Hepatocyte (in vitro differentiated cells): ENCODE results near the gene OTOGL. TPM values are rescaled to one million over a fixed set of nuclear protein-coding genes. Genes with fewer than 3 reads are reported as not detected.

ENCODE experiments used
- DNase-seq: peaks from one replicate; pipeline ENCODE4 v3.0.0-alpha.2; 2016; ENCODE audit warnings: low spot score
- H2AFZ ChIP-seq: fragments of 200-600 bp; sonication (generic); 2 replicates; pipeline ENCODE4 v1.6.0; 2016; ENCODE audit warnings: antibody characterized with exemption, mild to moderate bottlenecking
- H3K27ac ChIP-seq: fragments of 200-600 bp; sonication (generic); 2 replicates; pipeline ENCODE4 v1.5.1; 2016; ENCODE audit warnings: mild to moderate bottlenecking
- H3K27me3 ChIP-seq: fragments of 200-600 bp; sonication (generic); 2 replicates; pipeline ENCODE4 v1.6.1; 2016
- H3K36me3 ChIP-seq: fragments of 200-600 bp; sonication (generic); replicated peaks from 2 replicates; pipeline ENCODE4 v1.5.1; 2016; ENCODE audit warnings: low read depth; ENCODE audit not compliant: insufficient read depth
- H3K4me1 ChIP-seq: fragments of 200-600 bp; sonication (generic); 2 replicates; pipeline ENCODE4 v1.5.1; 2016; ENCODE audit warnings: mild to moderate bottlenecking, moderate library complexity; ENCODE audit not compliant: insufficient read depth
- H3K4me2 ChIP-seq: fragments of 200-600 bp; sonication (generic); 2 replicates; pipeline ENCODE4 v1.6.0; 2016
- H3K4me3 ChIP-seq: fragments of 200-600 bp; sonication (generic); 2 replicates; pipeline ENCODE4 v1.5.1; 2016; ENCODE audit warnings: mild to moderate bottlenecking
- H3K79me2 ChIP-seq: fragments of 200-600 bp; sonication (generic); 2 replicates; pipeline ENCODE4 v1.6.0; 2017; ENCODE audit warnings: mild to moderate bottlenecking
- H3K9me2 ChIP-seq: fragments of 200-600 bp; sonication (generic); replicated peaks from 2 replicates; pipeline ENCODE4 v1.6.0; 2017; ENCODE audit warnings: mild to moderate bottlenecking; ENCODE audit not compliant: insufficient read depth
- H3K9me3 ChIP-seq: fragments of 200-600 bp; sonication (generic); 2 replicates; pipeline ENCODE4 v1.5.1; 2016; ENCODE audit warnings: low read depth, mild to moderate bottlenecking
- H4K20me1 ChIP-seq: fragments of 200-600 bp; sonication (generic); 2 replicates; pipeline ENCODE4 v1.6.0; 2016; ENCODE audit warnings: mild to moderate bottlenecking; ENCODE audit not compliant: insufficient read depth, poor library complexity, severe bottlenecking
- EZH2 ChIP-seq: fragments of 200-600 bp; sonication (generic); IDR thresholded peaks from 2 replicates; pipeline ENCODE4 v1.6.1; 2016; ENCODE audit warnings: antibody characterized with exemption, mild to moderate bottlenecking, borderline replicate concordance
- EZH2phosphoT487 ChIP-seq: fragments of 200-600 bp; sonication (generic); IDR thresholded peaks from one replicate; pipeline ENCODE4 v1.6.1; 2018; ENCODE audit warnings: antibody characterized with exemption, mild to moderate bottlenecking, low read depth, moderate library complexity; ENCODE audit not compliant: unreplicated experiment, severe bottlenecking
- WGBS: methylation state at CpG from one replicate; pipeline ENCODE4 v1.1.6; 2016; ENCODE audit warnings: low lambda C conversion rate; ENCODE audit errors: missing lambda C conversion rate; 5-methylcytosine and 5-hydroxymethylcytosine counted together
- polyA plus RNA-seq: library from polyadenylated mRNA; unstranded; fragments of >200 nt; fragmentation: Nextera tagmentation; extraction: Ambion mirVana; gene quantifications from 2 replicates; pipeline ENCODE4 v1.2.1, GENCODE V29; 2016
- total RNA-seq: library from RNA; depleted of rRNA; stranded (reverse); fragments of >200 nt; gene quantifications from 2 replicates; pipeline ENCODE4 v1.2.3, GENCODE V29; 2014
- TF ChIP-seq, protein P1 (sequence below): fragments of 200-600 bp; sonication (generic); IDR thresholded peaks from 2 replicates; pipeline ENCODE4 v1.5.1; 2016; ENCODE audit warnings: antibody characterized with exemption, mild to moderate bottlenecking; ENCODE audit not compliant: poor library complexity

The OTOGL gene
- total and polyA plus RNA-seq, 2 experiments from 2014 or later = 0.33 TPM; not detected in 1

DNA sequence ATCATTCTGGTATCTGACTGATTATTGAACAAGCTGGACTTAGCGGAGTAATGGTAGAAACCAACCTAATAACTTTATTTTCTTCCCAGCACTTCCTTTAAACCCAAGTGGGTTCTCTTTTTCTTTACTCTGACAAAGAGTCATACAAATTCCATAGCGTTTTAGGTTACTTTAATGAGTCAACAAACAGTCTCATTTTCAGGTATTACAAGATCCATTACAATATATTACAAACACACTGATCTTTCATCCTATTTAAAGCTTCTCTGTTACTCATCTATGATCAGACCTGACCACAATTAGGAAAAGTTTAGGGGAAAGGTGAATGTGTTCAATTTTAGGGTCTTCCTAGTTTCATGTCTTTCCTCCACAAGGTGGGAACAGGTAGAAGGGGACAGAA, 305.3 kb downstream of the OTOGL start:
- whole genome bisulfite sequencing = 57% methylated on average over 2 of the region's 2 CpGs
- H4K20me1 ChIP-seq = no peaks in the 10 kb centered on the region
- no peaks in the 10 kb centered on the region for H3K79me2 ChIP-seq
- no peak overlapping the region for H3K27ac ChIP-seq
- no peaks in the 10 kb centered on the region for H3K27me3 ChIP-seq
- no peak overlapping the region for H2AFZ ChIP-seq
- DNase-seq = no peak
- no peak overlapping the region for H3K4me2 ChIP-seq
- H3K4me3 ChIP-seq = no peak overlapping the region
- H3K9me2 ChIP-seq = no peaks in the 10 kb centered on the region
- no peaks in the 10 kb centered on the region for H3K36me3 ChIP-seq
- no peaks in the 10 kb centered on the region for H3K4me1 ChIP-seq
- TF ChIP-seq, protein P1, sequence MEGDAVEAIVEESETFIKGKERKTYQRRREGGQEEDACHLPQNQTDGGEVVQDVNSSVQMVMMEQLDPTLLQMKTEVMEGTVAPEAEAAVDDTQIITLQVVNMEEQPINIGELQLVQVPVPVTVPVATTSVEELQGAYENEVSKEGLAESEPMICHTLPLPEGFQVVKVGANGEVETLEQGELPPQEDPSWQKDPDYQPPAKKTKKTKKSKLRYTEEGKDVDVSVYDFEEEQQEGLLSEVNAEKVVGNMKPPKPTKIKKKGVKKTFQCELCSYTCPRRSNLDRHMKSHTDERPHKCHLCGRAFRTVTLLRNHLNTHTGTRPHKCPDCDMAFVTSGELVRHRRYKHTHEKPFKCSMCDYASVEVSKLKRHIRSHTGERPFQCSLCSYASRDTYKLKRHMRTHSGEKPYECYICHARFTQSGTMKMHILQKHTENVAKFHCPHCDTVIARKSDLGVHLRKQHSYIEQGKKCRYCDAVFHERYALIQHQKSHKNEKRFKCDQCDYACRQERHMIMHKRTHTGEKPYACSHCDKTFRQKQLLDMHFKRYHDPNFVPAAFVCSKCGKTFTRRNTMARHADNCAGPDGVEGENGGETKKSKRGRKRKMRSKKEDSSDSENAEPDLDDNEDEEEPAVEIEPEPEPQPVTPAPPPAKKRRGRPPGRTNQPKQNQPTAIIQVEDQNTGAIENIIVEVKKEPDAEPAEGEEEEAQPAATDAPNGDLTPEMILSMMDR = no peak
- TF ChIP-seq EZH2phosphoT487 (no peak), EZH2 (no peak)
- no peaks in the 10 kb centered on the region for H3K9me3 ChIP-seq

GRCh38 chr12:80406253-80406652, 306.9 kb downstream of the OTOGL start:
- Histone ChIP-seq H3K4me3 (no peak overlapping the region), H2AFZ (no peak overlapping the region), H3K4me1 (no peaks in the 10 kb centered on the region), H3K36me3 (no peaks in the 10 kb centered on the region), H3K27ac (no peak overlapping the region), H3K79me2 (no peaks in the 10 kb centered on the region), H3K27me3 (no peaks in the 10 kb centered on the region), H4K20me1 (no peaks in the 10 kb centered on the region), H3K9me2 (no peaks in the 10 kb centered on the region), H3K9me3 (no peaks in the 10 kb centered on the region), H3K4me2 (no peak overlapping the region)
- no peak for DNase-seq
- TF ChIP-seq, protein P1 = no peak
- TF ChIP-seq EZH2phosphoT487 (no peak), EZH2 (no peak)

- no peak for DNase-seq
- Histone ChIP-seq H3K27me3 (no peaks in the 10 kb centered on the region), H3K27ac (no peak overlapping the region), H3K4me2 (no peak overlapping the region), H2AFZ (no peak overlapping the region), H3K4me1 (no peaks in the 10 kb centered on the region), H3K9me3 (no peaks in the 10 kb centered on the region), H3K79me2 (no peaks in the 10 kb centered on the region), H3K4me3 (no peak overlapping the region), H3K9me2 (no peaks in the 10 kb centered on the region), H4K20me1 (no peaks in the 10 kb centered on the region), H3K36me3 (no peaks in the 10 kb centered on the region)
- 59% methylated on average over 3 of the region's 3 CpGs for WGBS
- TF ChIP-seq, protein P1 = no peak
- TF ChIP-seq EZH2 = no peak
- TF ChIP-seq EZH2phosphoT487 = no peak
These were observed 312.4 kb downstream of the OTOGL start for GRCh38 chr12:80411787-80412186.

GRCh38 chr12:80412343-80412953, 313.1 kb downstream of the OTOGL start:
- H3K4me2 ChIP-seq = no peak overlapping the region
- no peaks in the 10 kb centered on the region for H3K79me2 ChIP-seq
- no peaks in the 10 kb centered on the region for H3K4me1 ChIP-seq
- H4K20me1 ChIP-seq = no peaks in the 10 kb centered on the region
- H3K9me3 ChIP-seq = no peaks in the 10 kb centered on the region
- no peak overlapping the region for H3K27ac ChIP-seq
- no peaks in the 10 kb centered on the region for H3K36me3 ChIP-seq
- H2AFZ ChIP-seq = no peak overlapping the region
- peak; percentile 80 for DNase-seq
- no peaks in the 10 kb centered on the region for H3K9me2 ChIP-seq
- TF ChIP-seq, protein P1 = peak; percentile 85
- no peak for TF ChIP-seq EZH2phosphoT487
- H3K27me3 ChIP-seq = no peaks in the 10 kb centered on the region
- 11% methylated on average over 3 of the region's 3 CpGs for WGBS
- H3K4me3 ChIP-seq = no peak overlapping the region
